HCT116 (cell line): ENCODE results near the gene MEP1A. TPM values are rescaled to one million over a fixed set of nuclear protein-coding genes. Genes with fewer than 3 reads are reported as not detected.

ENCODE experiments used
- ATAC-seq: fragments of 200-7000 bp; cut with Tn5 transposase; 2 replicates; pipeline ENCODE4 v1.9.1; 2020; ENCODE audit warnings: mild to moderate bottlenecking, moderate library complexity
- BruUV-seq: library from RNA; stranded (reverse); fragments of 400-500 nt; replicated peaks from 2 replicates; lab custom pipeline; 2021; lab: Mats Ljungman, UMichigan
- CTCF ChIA-PET: fragments of 300-600 bp; sonication (Branson Sonifier 250); formaldehyde crosslinking; loops from one replicate; lab custom pipeline; 2021; ENCODE audit warnings: antibody characterized with exemption; lab: Charles Lee
- POLR2A ChIA-PET: fragments of 300-600, 350-600 bp; sonication (Branson Sonifier 250); formaldehyde crosslinking; loops from one replicate; lab custom pipeline; 2021; ENCODE audit warnings: antibody characterized with exemption; lab: Charles Lee
- RAD21 ChIA-PET, 2 experiments: fragments of 300-600 bp; sonication (Branson Sonifier 250); formaldehyde crosslinking; loops; one replicate each; lab custom pipeline; 2023; ENCODE audit warnings: low total read pairs in 2 of 2; ENCODE audit not compliant: uncharacterized antibody in 2 of 2, unreplicated experiment in 2 of 2, low non-redundant PET in 1 of 2; lab: Charles Lee
- DNase-seq: peaks from one replicate; pipeline ENCODE4 v3.0.0-alpha.2; 2010; ENCODE audit warnings: low read depth, low spot score
- H2AFZ ChIP-seq: fragments of 200-600 bp; shearing (Covaris generic), sonication (generic); 2 replicates; pipeline ENCODE4 v1.6.1; 2017; ENCODE audit warnings: low read depth, mixed run types, mixed read lengths, antibody characterized with exemption, low read length; ENCODE audit not compliant: poor library complexity, severe bottlenecking
- H3K27ac ChIP-seq: 2 replicates; pipeline ENCODE4 v1.5.1; 2012; ENCODE audit warnings: low read depth, low read length
- H3K27me3 ChIP-seq: fragments of 200-600 bp; sonication (generic); 2 replicates; pipeline ENCODE4 v1.6.1; 2016; ENCODE audit warnings: mixed run types, low read length, mixed read lengths; ENCODE audit not compliant: insufficient read depth
- H3K36me3 ChIP-seq, 2 experiments: fragments of 200-500 bp in 1 of 2; fragments of 200-600 bp in 1 of 2; sonication (Bioruptor generic) in 1 of 2; sonication (generic) in 1 of 2; 2 replicates each; pipeline versions ENCODE4 v1.5.1 to v1.6.1; 2014 to 2016; ENCODE audit warnings: low read length in 2 of 2, inconsistent platforms in 1 of 2, mixed read lengths in 1 of 2, mixed run types in 1 of 2; ENCODE audit not compliant: insufficient read depth in 2 of 2, control insufficient read depth in 1 of 2
- H3K4me1 ChIP-seq, 2 experiments: fragments of 200-600 bp in 1 of 2; sonication (generic) in 1 of 2; 2 replicates each; pipeline versions ENCODE4 v1.5.1 to v1.6.1; 2012 to 2017; ENCODE audit warnings: low read length in 2 of 2, inconsistent platforms in 1 of 2, mild to moderate bottlenecking in 1 of 2, mixed read lengths in 1 of 2, mixed run types in 1 of 2, moderate library complexity in 1 of 2; ENCODE audit not compliant: insufficient read depth in 2 of 2, control insufficient read depth in 1 of 2
- H3K4me2 ChIP-seq: fragments of 200-600 bp; sonication (generic); 2 replicates; pipeline ENCODE4 v1.6.1; 2017; ENCODE audit warnings: mixed run types, low read length, mixed read lengths
- H3K4me3 ChIP-seq, 2 experiments: fragments of 200-600 bp in 1 of 2; sonication (generic) in 1 of 2; replicated peaks in 1 of 2; 2 replicates each; pipeline ENCODE4 v1.5.1; 2011 to 2016; ENCODE audit warnings: low read length in 2 of 2, control low read depth in 1 of 2, low read depth in 1 of 2, mild to moderate bottlenecking in 1 of 2, mixed read lengths in 1 of 2, mixed run types in 1 of 2
- H3K79me2 ChIP-seq: fragments of 200-600 bp; sonication (generic); 2 replicates; pipeline ENCODE4 v1.6.1; 2017; ENCODE audit warnings: mild to moderate bottlenecking, mixed run types, low read length, moderate library complexity, mixed read lengths; ENCODE audit not compliant: insufficient read depth
- H3K9ac ChIP-seq: fragments of 200-600 bp; sonication (generic); 2 replicates; pipeline ENCODE4 v1.6.1; 2016; ENCODE audit warnings: low read length, mixed read lengths
- H3K9me2 ChIP-seq: fragments of 200-600 bp; sonication (generic), shearing (Covaris generic); 2 replicates; pipeline ENCODE4 v1.6.1; 2017; ENCODE audit warnings: mixed run types, mild to moderate bottlenecking, moderate library complexity; ENCODE audit not compliant: insufficient read depth
- H3K9me3 ChIP-seq, 2 experiments: fragments of 200-500 bp in 1 of 2; fragments of 200-600 bp in 1 of 2; sonication (Bioruptor generic) in 1 of 2; sonication (generic) in 1 of 2; 2 replicates each; pipeline ENCODE4 v1.6.1; 2014 to 2017; ENCODE audit warnings: low read length in 2 of 2, mixed read lengths in 2 of 2, inconsistent platforms in 1 of 2, low read depth in 1 of 2, mild to moderate bottlenecking in 1 of 2, mixed run types in 1 of 2, moderate library complexity in 1 of 2; ENCODE audit not compliant: control insufficient read depth in 1 of 2, insufficient read depth in 1 of 2
- H4K20me1 ChIP-seq: fragments of 200-600 bp; sonication (generic), shearing (Covaris generic); 2 replicates; pipeline ENCODE4 v1.6.1; 2017; ENCODE audit warnings: mixed run types, mild to moderate bottlenecking, moderate library complexity; ENCODE audit not compliant: insufficient read depth
- CBX3 ChIP-seq: IDR thresholded peaks from 2 replicates; pipeline ENCODE4 v1.6.1; 2012; ENCODE audit warnings: low read depth
- CEBPB ChIP-seq: IDR thresholded peaks from 2 replicates; pipeline ENCODE4 v1.6.1; 2012; ENCODE audit warnings: low read depth
- EGR1 ChIP-seq: IDR thresholded peaks from 2 replicates; pipeline ENCODE4 v1.6.1; 2012; ENCODE audit warnings: low read depth
- EZH2 ChIP-seq: fragments of 200-600 bp; sonication (generic); IDR thresholded peaks from 2 replicates; pipeline ENCODE4 v1.6.1; 2017; ENCODE audit warnings: antibody characterized with exemption, mixed run types
- POLR2A ChIP-seq: IDR thresholded peaks from 2 replicates; pipeline ENCODE4 v1.7.0; 2011; ENCODE audit warnings: borderline replicate concordance; ENCODE audit not compliant: insufficient read depth, insufficient read length; ENCODE audit errors: extremely low read depth
- POLR2AphosphoS5 ChIP-seq: IDR thresholded peaks from 2 replicates; pipeline ENCODE4 v1.6.1; 2011; ENCODE audit warnings: mild to moderate bottlenecking, low read depth, low read length, moderate library complexity
- SRF ChIP-seq: IDR thresholded peaks from 2 replicates; pipeline ENCODE4 v1.6.1; 2012; ENCODE audit warnings: low read depth
- TCF7L2 ChIP-seq: IDR thresholded peaks from 2 replicates; pipeline ENCODE4 v1.7.0; 2011; ENCODE audit warnings: borderline replicate concordance, inconsistent platforms; ENCODE audit not compliant: insufficient read depth, insufficient read length; ENCODE audit errors: extremely low read depth
- YY1 ChIP-seq: IDR thresholded peaks from 2 replicates; pipeline ENCODE4 v1.6.1; 2011; ENCODE audit warnings: low read length, low read depth, moderate library complexity, mild to moderate bottlenecking; ENCODE audit not compliant: insufficient replicate concordance; ENCODE audit errors: extremely low read depth
- ZNF274 ChIP-seq: fragments of 200-500 bp; sonication (Bioruptor generic); IDR thresholded peaks from 2 replicates; pipeline ENCODE4 v1.6.1; 2014; ENCODE audit warnings: mild to moderate bottlenecking, low read depth, low read length, inconsistent platforms
- intact Hi-C: fragments of 100-400 bp; cut with micrococcal nuclease; formaldehyde crosslinking; loops from 2 replicates; pipeline ENCODE4 v1.10.0; 2022
- total RNA-seq: library from RNA; stranded (reverse); gene quantifications from one replicate; pipeline ENCODE4 v1.2.1, GENCODE V29; 2021; ENCODE audit not compliant: unreplicated experiment
- TF ChIP-seq, protein P1 (sequence below), 3 experiments: fragments of 200-600 bp in 1 of 3; sonication (generic) in 1 of 3; IDR thresholded peaks in 2 of 3; conservative IDR thresholded peaks in 1 of 3; 2 replicates each; pipeline ENCODE4 v1.5.1; 2012 to 2017; ENCODE audit warnings: low read depth in 2 of 3, low read length in 2 of 3, antibody characterized with exemption in 1 of 3, borderline replicate concordance in 1 of 3, control low read depth in 1 of 3, mild to moderate bottlenecking in 1 of 3, mixed read lengths in 1 of 3, mixed run types in 1 of 3, moderate library complexity in 1 of 3; ENCODE audit not compliant: insufficient read depth in 1 of 3
- TF ChIP-seq, protein P2 (sequence below): IDR thresholded peaks from 2 replicates; pipeline ENCODE4 v1.6.1; 2012; ENCODE audit warnings: low read depth
- TF ChIP-seq, protein P3 (sequence below): IDR thresholded peaks from 2 replicates; pipeline ENCODE4 v1.6.1; 2012

The MEP1A gene
- total RNA-seq, 1 experiment from 2014 or later, result not detected

DNA sequence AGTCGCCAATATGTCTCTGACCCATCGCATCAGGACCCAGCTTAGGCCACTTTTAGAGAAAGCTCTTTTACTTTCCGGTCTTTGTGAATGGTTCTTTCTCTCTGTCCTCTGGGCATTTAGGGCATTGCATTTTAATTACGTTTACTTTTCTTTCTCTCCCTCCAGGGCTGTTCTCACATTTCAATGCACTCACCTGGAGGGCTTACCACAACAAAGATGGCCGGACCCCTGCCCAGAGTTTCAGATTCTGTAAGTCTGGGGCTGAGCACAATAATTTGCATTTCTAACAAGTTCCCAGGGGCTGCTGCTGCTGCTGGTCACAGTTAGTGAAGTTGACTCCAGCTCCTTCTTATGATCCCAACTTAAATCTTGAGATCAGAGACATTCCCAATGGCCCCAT lies 43.5 kb upstream of the MEP1A start (continued):
- TF ChIP-seq, protein P1, sequence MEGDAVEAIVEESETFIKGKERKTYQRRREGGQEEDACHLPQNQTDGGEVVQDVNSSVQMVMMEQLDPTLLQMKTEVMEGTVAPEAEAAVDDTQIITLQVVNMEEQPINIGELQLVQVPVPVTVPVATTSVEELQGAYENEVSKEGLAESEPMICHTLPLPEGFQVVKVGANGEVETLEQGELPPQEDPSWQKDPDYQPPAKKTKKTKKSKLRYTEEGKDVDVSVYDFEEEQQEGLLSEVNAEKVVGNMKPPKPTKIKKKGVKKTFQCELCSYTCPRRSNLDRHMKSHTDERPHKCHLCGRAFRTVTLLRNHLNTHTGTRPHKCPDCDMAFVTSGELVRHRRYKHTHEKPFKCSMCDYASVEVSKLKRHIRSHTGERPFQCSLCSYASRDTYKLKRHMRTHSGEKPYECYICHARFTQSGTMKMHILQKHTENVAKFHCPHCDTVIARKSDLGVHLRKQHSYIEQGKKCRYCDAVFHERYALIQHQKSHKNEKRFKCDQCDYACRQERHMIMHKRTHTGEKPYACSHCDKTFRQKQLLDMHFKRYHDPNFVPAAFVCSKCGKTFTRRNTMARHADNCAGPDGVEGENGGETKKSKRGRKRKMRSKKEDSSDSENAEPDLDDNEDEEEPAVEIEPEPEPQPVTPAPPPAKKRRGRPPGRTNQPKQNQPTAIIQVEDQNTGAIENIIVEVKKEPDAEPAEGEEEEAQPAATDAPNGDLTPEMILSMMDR (IDR thresholded peaks at IDR 0.05 in 2 of 3, conservative IDR thresholded peaks at IDR 0.05 in 1 of 3; ENCODE audit: borderline replicate concordance in 1 of 3, insufficient read depth in 1 of 3, low read depth in 2 of 3, low read length in 2 of 3), result no peak
- TF ChIP-seq CBX3 (no peak), SRF (no peak), POLR2AphosphoS5 (no peak)
- TF ChIP-seq, all 23 proteins: peak for 0

DNA sequence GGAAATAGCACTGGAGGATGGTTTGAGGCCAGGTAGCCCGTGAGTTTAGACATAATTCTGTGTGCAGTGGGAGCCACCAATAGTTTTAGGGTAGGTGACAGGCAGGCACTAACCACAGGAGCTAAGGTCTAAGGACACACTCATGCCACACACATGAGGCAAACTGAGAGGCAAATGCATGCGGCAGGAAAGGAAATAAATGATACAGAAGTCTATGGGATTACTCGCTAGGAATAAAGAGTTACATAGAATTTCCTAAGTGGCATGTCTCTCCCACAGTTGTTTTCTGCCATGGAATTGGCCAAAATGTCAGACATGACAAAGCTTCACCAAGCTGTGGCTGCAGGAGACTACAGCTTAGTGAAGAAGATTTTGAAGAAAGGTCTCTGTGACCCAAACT lies 41.5 kb upstream of the MEP1A start:
- no peaks in the 10 kb centered on the region for H3K9me3 ChIP-seq
- H3K4me2 ChIP-seq, result no peak overlapping the region
- no peaks in the 10 kb centered on the region for H3K79me2 ChIP-seq
- no peaks in the 10 kb centered on the region for H3K36me3 ChIP-seq
- no peak overlapping the region for H2AFZ ChIP-seq
- peaks cover 0 to 2% of the 10 kb centered on the region in 2 experiments; a peak in 3 of 4 replicates for H3K4me1 ChIP-seq
- no peak for TF ChIP-seq EGR1
- no peak for TF ChIP-seq POLR2A
- no peak for TF ChIP-seq YY1
- TF ChIP-seq POLR2AphosphoS5, result no peak
- no peak for TF ChIP-seq TCF7L2
- TF ChIP-seq, protein P1 (IDR thresholded peaks at IDR 0.05 in 2 of 3, conservative IDR thresholded peaks at IDR 0.05 in 1 of 3; ENCODE audit: borderline replicate concordance in 1 of 3, insufficient read depth in 1 of 3, low read depth in 2 of 3, low read length in 2 of 3), result no peak
- TF ChIP-seq, protein P2, sequence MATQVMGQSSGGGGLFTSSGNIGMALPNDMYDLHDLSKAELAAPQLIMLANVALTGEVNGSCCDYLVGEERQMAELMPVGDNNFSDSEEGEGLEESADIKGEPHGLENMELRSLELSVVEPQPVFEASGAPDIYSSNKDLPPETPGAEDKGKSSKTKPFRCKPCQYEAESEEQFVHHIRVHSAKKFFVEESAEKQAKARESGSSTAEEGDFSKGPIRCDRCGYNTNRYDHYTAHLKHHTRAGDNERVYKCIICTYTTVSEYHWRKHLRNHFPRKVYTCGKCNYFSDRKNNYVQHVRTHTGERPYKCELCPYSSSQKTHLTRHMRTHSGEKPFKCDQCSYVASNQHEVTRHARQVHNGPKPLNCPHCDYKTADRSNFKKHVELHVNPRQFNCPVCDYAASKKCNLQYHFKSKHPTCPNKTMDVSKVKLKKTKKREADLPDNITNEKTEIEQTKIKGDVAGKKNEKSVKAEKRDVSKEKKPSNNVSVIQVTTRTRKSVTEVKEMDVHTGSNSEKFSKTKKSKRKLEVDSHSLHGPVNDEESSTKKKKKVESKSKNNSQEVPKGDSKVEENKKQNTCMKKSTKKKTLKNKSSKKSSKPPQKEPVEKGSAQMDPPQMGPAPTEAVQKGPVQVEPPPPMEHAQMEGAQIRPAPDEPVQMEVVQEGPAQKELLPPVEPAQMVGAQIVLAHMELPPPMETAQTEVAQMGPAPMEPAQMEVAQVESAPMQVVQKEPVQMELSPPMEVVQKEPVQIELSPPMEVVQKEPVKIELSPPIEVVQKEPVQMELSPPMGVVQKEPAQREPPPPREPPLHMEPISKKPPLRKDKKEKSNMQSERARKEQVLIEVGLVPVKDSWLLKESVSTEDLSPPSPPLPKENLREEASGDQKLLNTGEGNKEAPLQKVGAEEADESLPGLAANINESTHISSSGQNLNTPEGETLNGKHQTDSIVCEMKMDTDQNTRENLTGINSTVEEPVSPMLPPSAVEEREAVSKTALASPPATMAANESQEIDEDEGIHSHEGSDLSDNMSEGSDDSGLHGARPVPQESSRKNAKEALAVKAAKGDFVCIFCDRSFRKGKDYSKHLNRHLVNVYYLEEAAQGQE, result no peak
- no peak for TF ChIP-seq EZH2
- no peak for TF ChIP-seq ZNF274
- TF ChIP-seq, protein P3, sequence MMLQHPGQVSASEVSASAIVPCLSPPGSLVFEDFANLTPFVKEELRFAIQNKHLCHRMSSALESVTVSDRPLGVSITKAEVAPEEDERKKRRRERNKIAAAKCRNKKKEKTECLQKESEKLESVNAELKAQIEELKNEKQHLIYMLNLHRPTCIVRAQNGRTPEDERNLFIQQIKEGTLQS, result no peak
- TF ChIP-seq CEBPB, result no peak
- no peak overlapping the region for H3K9ac ChIP-seq
- H3K9me2 ChIP-seq, result no peaks in the 10 kb centered on the region
- RAD21 ChIA-PET, result no interaction called here
- H3K4me3 ChIP-seq, result no peak overlapping the region
- BruUV-seq, result no TSS peak
- H3K27ac ChIP-seq, result no peak overlapping the region
- POLR2A ChIA-PET, result no interaction called here
- CTCF ChIA-PET, result no interaction called here
- intact Hi-C loops, result no loop called here
- no peaks in the 10 kb centered on the region for H4K20me1 ChIP-seq
- H3K27me3 ChIP-seq, result no peaks in the 10 kb centered on the region
- ATAC-seq, result no peak
- no peak for DNase-seq
